IPS-11a (cell line): ENCODE data around the gene SPRTN.

Source experiments
- H3K4me3 ChIP-seq: one replicate; pipeline ENCODE4 v1.5.1; 2013; ENCODE audit warnings: low read depth, low read length, control low read depth

The SPRTN gene

GRCh38 chr1:231376101-231376500 is 38.0 kb downstream of the SPRTN start:
- H3K4me3 ChIP-seq, result no peak overlapping the region

GRCh38 chr1:231376875-231377549 is 38.9 kb downstream of the SPRTN start:
- no peak overlapping the region for H3K4me3 ChIP-seq

GRCh38 chr1:231381729-231382128 is 43.6 kb downstream of the SPRTN start:
- no peak overlapping the region for H3K4me3 ChIP-seq

- no peak overlapping the region for H3K4me3 ChIP-seq
Measured at GRCh38 chr1:231382426-231382825, 44.3 kb downstream of the SPRTN start.

- H3K4me3 ChIP-seq, result no peak overlapping the region
Measured at GRCh38 chr1:231383159-231383860, 45.2 kb downstream of the SPRTN start.

- no peak overlapping the region for H3K4me3 ChIP-seq
Measured at GRCh38 chr1:231384696-231385415, 46.8 kb downstream of the SPRTN start.

GRCh38 chr1:231385416-231385748 is 47.3 kb downstream of the SPRTN start:
- no peak overlapping the region for H3K4me3 ChIP-seq

- no peak overlapping the region for H3K4me3 ChIP-seq
Measured at GRCh38 chr1:231386466-231386865, 48.4 kb downstream of the SPRTN start.

GRCh38 chr1:231387770-231388669 is 49.9 kb downstream of the SPRTN start:
- no peak overlapping the region for H3K4me3 ChIP-seq

- no peak overlapping the region for H3K4me3 ChIP-seq
Measured at GRCh38 chr1:231390071-231390470, 52.0 kb downstream of the SPRTN start.

GRCh38 chr1:231392389-231393131 is 54.5 kb downstream of the SPRTN start:
- H3K4me3 ChIP-seq, result no peak overlapping the region

- H3K4me3 ChIP-seq, result no peak overlapping the region
Measured at GRCh38 chr1:231393668-231394067, 55.6 kb downstream of the SPRTN start.

- H3K4me3 ChIP-seq, result no peak overlapping the region
Measured at GRCh38 chr1:231395076-231395997, 57.2 kb downstream of the SPRTN start.

- no peak overlapping the region for H3K4me3 ChIP-seq
Measured at GRCh38 chr1:231395998-231396390, 57.9 kb downstream of the SPRTN start.

GRCh38 chr1:231396643-231397042 is 58.5 kb downstream of the SPRTN start:
- no peak overlapping the region for H3K4me3 ChIP-seq

- H3K4me3 ChIP-seq, result no peak overlapping the region
Measured at GRCh38 chr1:231397886-231398671, 60.0 kb downstream of the SPRTN start.

- no peak overlapping the region for H3K4me3 ChIP-seq
Measured at GRCh38 chr1:231401478-231401877, 63.4 kb downstream of the SPRTN start.

- no peak overlapping the region for H3K4me3 ChIP-seq
Measured at GRCh38 chr1:231404318-231404717, 66.2 kb downstream of the SPRTN start.
